Measurements from ENCODE around the gene GRB14. TPM values are rescaled to one million over a fixed set of nuclear protein-coding genes. Genes with fewer than 3 reads are reported as not detected.
A peak's percentile ranks its signal among the peaks of the same experiment; 100 is the strongest.

GRB14 gene
- 1.1 to 2.4 TPM (median 1.2 TPM) in 3 replicates for total RNA-seq
- long read RNA-seq, partial matches to known transcripts = 0 of 1 reads
- long read RNA-seq, other reads (novel, unspliced or antisense) = 0 of 1 reads

GRCh38 chr2:164620873-164621763 lies at the start of gene GRB14:
GRB14 (minus strand) TSS chr2:164621482; CDS start chr2:164621309, 173 bp downstream.
- DNase-seq (ENCODE audit: low spot score) = no peak
- TF ChIP-seq CTCF (IDR thresholded peaks at IDR 0.05) = peak; percentile 28
- no peak within 1 kb of the TSS for H3K27ac Mint-ChIP-seq (ENCODE audit: unreplicated experiment)

GRCh38 chr2:164669291-164669690 lies 48.0 kb upstream of the GRB14 start:
- DNase-seq (ENCODE audit: low spot score) = no peak
- Mint-ChIP-seq H3K27ac (ENCODE audit: unreplicated experiment) (no peak overlapping the region), H3K4me3 (ENCODE audit: unreplicated experiment) (no peak overlapping the region), H3K9me3 (ENCODE audit: low read depth) (no peaks in the 10 kb centered on the region), H3K27me3 (ENCODE audit: low read depth) (no peaks in the 10 kb centered on the region), H3K4me1 (ENCODE audit: low read depth) (peaks cover 7% of the 10 kb centered on the region), H3K36me3 (ENCODE audit: low read depth) (peaks cover 4% of the 10 kb centered on the region)
- no peak for TF ChIP-seq CTCF (IDR thresholded peaks at IDR 0.05)

More at GRCh38 chr2:164620873-164621763, at the start of gene GRB14:
- Mint-ChIP-seq H3K4me3 (ENCODE audit: unreplicated experiment) (peak within 1 kb of the TSS; percentile 80), H3K9me3 (ENCODE audit: low read depth) (no peaks in the 10 kb centered on the region), H3K4me1 (ENCODE audit: low read depth) (peaks cover 20% of the 10 kb centered on the region), H3K27me3 (ENCODE audit: low read depth) (no peaks in the 10 kb centered on the region), H3K36me3 (ENCODE audit: low read depth) (no peaks in the 10 kb centered on the region)

GRCh38 chr2:164667566-164667965 lies 46.3 kb upstream of the GRB14 start:
- no peak overlapping the region for H3K27ac Mint-ChIP-seq (ENCODE audit: unreplicated experiment)
- no peak for TF ChIP-seq CTCF (IDR thresholded peaks at IDR 0.05)
- no peaks in the 10 kb centered on the region for H3K9me3 Mint-ChIP-seq (ENCODE audit: low read depth)
- DNase-seq (ENCODE audit: low spot score) = no peak
- H3K4me1 Mint-ChIP-seq (ENCODE audit: low read depth) = peaks cover 7% of the 10 kb centered on the region
- peaks cover 6% of the 10 kb centered on the region for H3K36me3 Mint-ChIP-seq (ENCODE audit: low read depth)
- H3K4me3 Mint-ChIP-seq (ENCODE audit: unreplicated experiment) = no peak overlapping the region
- no peaks in the 10 kb centered on the region for H3K27me3 Mint-ChIP-seq (ENCODE audit: low read depth)

- H3K9me3 Mint-ChIP-seq (ENCODE audit: low read depth) = no peaks in the 10 kb centered on the region
- H3K4me3 Mint-ChIP-seq (ENCODE audit: unreplicated experiment) = no peak overlapping the region
- no peak for DNase-seq (ENCODE audit: low spot score)
- H3K27me3 Mint-ChIP-seq (ENCODE audit: low read depth) = no peaks in the 10 kb centered on the region
- no peak for TF ChIP-seq CTCF (IDR thresholded peaks at IDR 0.05)
- H3K4me1 Mint-ChIP-seq (ENCODE audit: low read depth) = no peaks in the 10 kb centered on the region
- H3K36me3 Mint-ChIP-seq (ENCODE audit: low read depth) = peaks cover 9% of the 10 kb centered on the region
- no peak overlapping the region for H3K27ac Mint-ChIP-seq (ENCODE audit: unreplicated experiment)
These were observed 42.8 kb upstream of the GRB14 start for GRCh38 chr2:164664070-164664469.

- Mint-ChIP-seq H3K27ac (ENCODE audit: unreplicated experiment) (no peak overlapping the region), H3K36me3 (ENCODE audit: low read depth) (peaks cover 12% of the 10 kb centered on the region), H3K9me3 (ENCODE audit: low read depth) (peaks cover under 1% of the 10 kb centered on the region), H3K4me1 (ENCODE audit: low read depth) (no peaks in the 10 kb centered on the region), H3K4me3 (ENCODE audit: unreplicated experiment) (no peak overlapping the region), H3K27me3 (ENCODE audit: low read depth) (no peaks in the 10 kb centered on the region)
- DNase-seq (ENCODE audit: low spot score) = no peak
- no peak for TF ChIP-seq CTCF (IDR thresholded peaks at IDR 0.05)
These were observed 41.8 kb upstream of the GRB14 start for GRCh38 chr2:164662868-164663631.

All from chondrocyte (in vitro differentiated cells).